GM18499 (cell line): Measurements from ENCODE around the gene TMEM170B.

ENCODE experiments used
- ATAC-seq: cut with Tn5 transposase; IDR thresholded peaks from one replicate; pipeline ENCODE4 v1.9.1; 2021; ENCODE audit warnings: moderate number of reproducible peaks; ENCODE audit not compliant: insufficient read depth, unreplicated experiment

Gene TMEM170B

DNA sequence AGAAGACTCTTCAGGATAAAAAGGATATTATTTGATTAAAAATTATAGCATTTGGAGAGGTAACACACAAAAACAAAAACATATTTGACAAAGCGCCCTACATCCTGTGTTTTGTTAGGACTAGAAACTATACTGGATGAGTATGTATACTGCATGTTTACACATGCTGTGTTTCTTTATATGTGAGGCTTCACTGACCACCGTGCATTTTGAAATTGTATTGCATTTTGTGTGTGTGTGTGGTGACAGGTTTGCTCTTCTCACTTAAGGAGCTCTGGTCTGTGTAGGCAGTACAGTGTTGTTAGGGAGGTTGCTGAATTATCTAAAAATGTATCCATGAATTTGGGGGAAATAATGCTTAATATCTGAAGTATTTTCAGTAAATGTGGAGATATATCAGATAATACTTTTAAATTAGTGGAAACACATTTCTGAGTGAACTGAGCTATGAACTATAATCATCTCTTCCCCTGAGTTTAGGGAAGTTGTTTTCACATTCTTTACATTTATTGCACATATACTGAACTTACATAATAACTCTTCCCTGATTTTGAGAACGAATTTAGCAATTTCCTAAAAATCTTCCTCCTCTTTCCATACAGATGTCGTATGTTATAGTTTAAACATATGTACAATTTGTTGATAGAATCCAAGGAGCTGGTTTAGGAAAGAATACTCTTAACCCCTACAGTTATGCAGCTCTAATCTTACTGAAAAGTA lies 43.3 kb downstream of the TMEM170B start:
- ATAC-seq, result no peak

DNA sequence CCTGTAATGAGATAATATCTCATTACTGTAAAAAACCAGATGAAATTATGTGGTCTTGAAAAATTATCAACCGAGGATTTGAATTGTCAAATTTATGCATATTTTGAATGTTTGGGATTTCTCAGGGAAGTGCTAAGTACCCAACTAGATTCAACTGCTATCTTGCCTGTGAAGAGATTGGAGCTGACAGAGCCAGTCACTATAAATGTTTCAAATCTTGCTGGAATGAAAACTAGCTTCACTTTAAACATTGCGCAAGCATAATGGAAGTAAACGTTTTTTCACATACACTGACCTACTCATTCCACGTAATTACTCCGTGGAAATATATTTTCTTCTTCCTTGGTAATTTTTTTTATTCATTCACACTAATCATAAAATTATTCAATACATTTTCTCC lies 46.7 kb downstream of the TMEM170B start:
- ATAC-seq, result no peak

DNA sequence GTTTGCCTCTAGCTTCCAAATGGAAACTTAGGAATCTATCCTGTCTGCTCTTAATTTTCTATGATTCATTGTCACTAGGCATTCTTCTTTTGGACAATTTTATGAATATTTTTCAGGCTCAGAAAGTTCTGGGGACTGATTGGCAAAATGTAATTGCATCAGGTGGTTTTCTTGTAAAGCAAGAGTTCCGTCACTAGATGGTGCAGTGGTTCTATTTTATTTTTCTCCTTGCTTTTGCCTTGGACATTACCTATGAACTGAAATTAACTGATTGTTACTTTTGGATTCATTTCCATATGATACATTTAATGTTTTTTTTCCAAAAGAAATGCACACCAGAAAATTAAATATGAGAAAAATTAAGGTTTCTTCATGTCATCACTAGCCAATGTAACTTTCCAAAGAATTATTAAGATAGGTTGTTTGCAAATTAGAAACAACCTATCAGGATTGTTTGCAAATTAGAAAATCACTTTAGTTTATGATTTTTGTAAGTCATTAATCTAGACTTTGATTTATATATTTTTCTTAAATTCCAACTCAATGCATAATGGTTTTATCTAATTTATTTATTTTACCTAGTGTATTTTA lies 48.0 kb downstream of the TMEM170B start:
- no peak for ATAC-seq

DNA sequence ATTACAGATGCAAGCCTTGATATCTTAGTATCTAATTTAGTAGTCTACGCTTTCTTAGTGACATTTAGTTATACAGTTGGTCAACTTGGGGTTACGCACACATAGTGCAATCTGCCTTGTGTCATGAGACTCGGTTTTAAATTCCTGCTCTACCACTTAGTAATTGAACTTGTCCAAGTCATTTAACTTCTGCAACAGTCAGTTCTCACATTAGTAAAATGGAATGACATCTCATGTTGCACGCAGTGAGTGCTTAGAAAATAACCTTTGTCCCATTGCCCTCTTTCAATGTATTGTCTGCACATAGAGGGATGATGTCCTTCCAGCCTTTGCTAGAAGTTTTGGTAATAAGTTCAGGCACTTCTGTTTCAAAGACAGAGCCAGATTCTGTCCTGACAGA lies 48.6 kb downstream of the TMEM170B start:
- ATAC-seq, result no peak

DNA sequence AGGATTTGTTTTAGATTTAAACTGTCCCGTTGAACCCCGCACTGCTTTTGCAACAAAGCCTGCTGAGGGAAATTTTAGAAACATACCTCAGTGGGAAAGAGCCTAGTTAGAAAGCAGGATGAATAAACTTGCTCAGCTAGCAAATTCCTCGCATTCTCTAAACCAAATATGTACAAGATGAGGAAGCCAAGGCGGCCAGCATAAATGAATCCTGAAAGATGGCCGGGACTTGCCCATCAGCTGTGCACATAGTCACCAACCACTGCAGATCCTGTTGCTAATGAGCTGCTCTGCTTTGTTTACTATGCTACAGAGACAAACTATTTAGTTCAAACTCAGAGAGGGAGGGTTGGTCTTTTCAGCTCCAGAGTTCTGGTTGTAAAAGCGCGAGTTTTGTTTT lies 49.0 kb downstream of the TMEM170B start:
- ATAC-seq, result no peak

DNA sequence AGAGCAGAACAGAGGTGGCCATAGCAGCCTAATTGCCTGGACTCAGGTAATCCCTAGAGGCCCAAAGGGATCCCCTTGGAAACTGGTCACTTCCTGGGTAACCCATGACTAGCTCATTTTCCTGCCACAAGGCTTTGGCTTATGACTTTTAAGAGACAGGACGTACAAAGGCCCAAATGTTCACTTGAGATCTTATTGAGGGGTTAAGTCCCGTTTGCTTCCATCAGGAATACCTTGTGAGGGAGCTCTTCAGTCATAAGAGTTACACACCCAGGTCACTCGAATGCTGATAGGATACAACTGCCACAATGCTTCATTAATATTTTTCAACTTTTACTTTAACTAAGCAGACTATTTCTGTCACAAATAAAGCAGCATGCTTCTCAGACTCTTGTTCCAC lies 51.7 kb downstream of the TMEM170B start:
- ATAC-seq, result no peak

DNA sequence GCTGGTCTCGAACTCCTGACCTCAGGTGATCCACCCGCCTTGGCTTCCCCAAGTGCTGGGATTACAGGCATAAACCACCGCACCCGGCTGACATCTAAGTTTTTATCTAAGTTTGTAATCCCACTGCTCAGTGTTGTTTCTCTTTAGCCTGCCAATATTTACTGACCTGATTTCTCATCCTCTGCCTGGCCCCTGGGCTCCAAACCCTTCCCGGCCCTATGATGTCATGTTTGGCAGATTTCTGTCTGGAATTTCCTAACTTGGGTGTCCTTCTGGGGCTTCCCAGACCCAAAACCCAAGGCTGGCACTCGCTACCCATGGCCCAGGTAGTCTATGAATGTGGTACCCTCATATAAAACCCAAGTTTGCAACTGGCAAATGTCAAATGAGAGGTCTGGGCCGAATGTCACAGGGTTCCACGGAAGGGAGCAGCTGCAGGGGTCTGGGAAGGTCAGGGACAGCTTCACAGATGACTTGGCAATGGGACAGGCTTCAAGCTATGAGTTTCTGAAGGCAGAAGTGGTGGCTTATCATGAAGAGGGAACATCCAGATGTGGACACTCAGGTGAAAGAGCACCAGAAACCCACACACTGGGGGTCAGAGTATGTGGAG lies 54.9 kb downstream of the TMEM170B start:
- no peak for ATAC-seq

DNA sequence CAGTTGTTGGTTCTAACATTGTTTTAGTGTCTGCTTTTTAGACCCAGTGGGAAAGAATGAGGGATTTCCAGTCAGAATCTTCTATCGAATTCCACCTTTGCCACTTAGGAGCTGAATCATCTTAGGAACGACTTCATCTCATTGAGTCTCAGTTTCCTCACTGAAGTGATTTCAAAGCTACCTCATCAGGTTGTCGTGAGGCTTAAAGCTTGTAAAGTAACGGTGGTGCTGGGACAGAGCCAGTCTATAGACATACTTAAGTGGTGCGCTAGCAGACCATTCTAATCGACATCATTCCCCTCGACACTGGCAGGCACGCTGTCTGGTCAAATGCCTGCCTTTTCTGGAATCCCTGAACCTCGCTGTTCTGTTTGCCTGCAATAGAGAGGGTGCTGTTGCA lies 55.5 kb downstream of the TMEM170B start:
- no peak for ATAC-seq

DNA sequence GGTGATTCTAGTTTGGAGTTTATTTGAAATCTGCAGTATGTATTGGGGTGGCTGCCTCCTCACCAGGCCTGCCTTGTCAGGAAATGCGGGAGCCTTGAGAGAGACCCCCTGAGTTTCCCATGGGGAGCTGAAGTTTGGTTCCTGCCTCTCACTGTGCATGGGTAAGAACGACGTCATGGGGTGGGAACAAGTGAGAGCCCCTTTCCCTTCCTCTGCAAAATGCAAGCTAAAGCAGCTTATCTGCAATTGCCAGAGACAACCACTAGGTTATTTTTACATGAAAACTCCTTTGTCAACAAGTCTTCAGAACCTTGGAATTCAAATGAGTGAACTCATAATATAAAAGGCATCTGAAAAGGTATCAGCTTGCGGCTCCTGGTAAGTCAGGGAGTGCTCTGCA lies 58.4 kb downstream of the TMEM170B start:
- no peak for ATAC-seq

DNA sequence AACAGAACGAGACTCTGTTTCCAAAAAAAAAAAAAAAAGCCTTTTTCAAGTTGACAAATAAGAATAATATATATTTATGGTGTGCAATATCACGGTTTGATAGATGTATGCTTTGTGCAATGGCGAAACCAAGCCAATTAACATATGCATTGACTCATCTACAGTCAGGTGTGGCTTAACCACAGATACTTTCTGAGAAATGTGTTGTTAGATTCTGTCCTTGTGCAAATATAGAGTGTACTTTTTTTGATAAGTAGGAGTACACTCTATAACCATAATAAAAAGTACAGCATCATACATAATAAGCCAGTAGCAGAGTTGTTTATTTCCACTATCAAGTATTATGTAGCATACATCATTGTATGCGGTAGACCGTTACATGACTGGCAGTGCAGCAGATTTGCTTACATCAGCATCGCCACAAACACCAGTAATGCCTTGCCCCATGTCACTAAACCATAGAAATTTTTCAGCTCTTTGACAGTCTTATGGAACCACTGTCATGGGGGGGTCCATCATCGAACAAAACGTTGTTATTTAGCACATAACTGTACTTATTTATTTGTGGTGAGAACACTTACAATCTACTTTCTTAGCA lies 59.2 kb downstream of the TMEM170B start:
- ATAC-seq, result no peak

DNA sequence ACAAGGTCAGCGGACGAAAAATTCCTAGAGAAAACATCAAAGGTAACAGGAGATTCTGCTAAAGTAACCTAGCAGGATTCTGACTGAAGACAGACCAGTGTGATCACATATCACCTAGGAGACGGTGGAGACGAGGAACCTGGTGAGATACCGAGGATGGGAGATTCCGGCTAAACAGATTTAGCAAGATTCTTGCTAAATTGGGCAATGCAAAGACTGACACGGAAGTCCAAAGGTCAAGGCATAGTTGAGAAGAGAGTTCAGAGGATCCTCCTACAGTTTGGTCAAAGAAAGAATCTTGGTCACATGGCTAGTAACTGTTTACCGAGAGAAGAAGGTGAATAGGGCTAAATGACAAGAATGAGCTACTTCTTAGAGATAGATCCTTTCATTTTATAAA lies 61.1 kb downstream of the TMEM170B start:
- ATAC-seq, result no peak

DNA sequence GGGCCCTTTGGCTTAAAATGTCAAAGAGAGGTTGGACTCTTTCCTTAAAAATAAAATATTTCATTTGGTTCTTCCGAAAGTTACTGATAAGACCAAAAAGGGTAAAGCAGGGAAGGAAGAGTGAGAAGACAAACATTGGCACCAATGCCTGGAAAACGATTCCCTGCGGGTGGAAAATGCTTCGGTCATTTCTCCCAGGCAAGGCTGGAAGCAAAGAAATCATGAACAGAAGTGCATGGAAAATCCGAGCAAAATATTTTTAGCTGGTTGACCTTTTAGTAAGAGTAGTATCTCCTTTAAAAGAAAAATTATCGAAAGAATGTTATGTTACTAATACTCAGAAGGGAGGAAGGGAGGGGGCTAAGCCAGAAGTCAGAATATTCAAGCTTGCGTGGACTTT lies 62.7 kb downstream of the TMEM170B start:
- no peak for ATAC-seq

DNA sequence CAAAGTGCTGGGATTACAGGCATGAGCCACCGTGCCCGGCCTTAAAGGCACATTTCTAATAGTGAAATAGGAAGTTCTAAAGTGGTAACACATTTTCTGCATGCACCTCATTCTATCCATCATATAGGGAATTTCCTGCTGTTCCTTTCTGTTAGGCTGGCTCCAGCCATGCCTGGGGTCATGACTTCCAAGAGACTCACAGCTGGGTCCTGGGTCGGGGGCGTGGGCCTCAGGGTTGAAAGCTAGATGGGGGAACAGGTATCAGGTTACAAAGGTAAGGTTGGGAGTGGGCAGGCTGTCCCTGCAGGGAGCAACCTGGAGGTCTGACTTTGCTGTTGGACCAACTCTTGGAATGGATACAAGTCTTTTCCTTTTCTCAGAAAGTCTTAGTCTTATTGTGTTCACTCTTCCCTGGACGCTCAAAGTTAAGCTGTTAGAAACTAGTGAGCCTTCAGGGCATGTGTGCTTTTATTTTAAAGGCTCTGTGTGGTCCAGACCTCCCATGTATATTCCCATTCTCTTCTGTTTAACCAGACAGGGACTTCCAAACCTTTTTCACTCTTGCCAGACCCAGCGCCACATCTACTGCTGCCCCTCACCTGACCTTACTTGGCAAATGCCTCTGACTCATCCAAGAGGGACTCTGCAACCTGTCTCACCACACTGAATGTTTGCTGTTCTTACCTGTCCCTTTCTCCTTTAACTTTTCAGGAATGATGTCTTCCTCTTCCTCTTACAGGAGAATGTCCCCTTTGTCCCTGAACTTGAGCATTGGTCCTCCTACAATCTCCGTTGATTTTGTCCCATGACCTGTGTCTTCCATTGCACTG lies 64.4 kb downstream of the TMEM170B start:
- ATAC-seq, result no peak

DNA sequence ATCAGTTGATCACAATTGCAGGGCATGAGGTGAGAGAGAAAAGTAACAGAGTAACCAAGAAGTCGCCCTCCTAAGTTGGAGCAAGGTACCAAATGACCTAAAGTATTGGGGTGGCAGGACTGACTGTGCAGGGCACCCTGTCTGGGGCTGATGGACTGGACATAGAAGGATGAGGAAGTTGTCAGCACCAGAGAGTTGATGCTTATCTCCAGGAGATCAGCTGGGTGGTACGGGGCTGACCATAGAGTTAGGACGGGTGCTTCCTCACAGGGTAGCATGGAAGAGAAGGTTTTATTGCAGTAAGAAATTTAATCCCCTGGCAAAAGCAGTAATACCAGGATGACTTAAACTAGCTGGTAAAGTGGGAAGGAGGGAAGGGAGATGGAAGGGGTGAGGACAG lies 66.7 kb downstream of the TMEM170B start:
- ATAC-seq, result no peak

DNA sequence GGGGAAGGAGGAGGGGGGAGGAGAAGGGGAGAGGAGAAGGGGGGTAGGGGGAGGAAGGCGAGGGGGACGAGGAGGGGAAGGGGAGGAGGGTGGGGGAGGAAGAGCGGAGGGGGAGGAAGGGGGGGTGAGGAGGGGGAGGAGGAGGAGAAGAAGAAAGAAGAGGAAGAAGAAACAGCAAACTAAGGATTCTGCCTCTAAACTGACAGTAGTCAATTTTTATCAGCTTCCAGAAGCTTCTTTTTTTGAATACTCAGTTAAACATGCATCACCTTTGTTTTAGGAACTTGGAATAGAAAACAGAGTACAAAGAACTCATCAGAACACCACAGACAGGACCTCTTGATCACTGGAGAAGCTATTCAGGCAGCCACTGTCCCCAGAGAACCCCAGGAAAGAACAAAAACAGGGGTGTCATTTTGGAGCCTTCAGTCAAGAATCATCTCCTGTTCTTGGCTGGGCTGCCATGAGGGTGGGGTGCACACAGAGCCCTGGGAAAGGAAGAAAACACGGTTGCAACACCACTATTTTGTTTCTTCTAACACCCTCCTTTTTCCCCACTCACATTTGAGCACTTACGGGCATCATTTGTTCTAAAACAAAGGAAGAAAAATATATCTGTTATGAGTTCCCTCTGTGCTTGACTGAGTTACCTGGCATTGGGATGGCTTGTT lies 67.4 kb downstream of the TMEM170B start:
- ATAC-seq, result no peak

DNA sequence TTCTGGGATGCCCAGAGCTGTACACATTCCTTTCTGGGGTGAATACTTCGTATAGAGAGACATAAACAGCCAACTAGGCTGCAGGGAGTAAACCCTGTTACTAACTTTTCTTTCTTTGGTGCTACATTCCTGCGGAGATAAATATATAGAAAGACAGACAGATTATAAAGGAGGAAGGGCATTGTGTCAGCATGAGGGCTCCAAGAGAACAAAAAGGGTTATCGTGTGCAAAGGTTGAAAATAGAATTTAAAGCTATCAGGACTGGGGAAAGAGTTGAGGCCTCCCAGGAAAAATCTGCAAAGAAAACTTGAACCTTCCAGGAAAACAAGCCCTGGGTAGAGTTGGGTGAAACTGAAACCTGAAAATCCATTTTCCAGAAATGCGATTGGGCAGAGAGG lies 68.0 kb downstream of the TMEM170B start:
- ATAC-seq, result no peak

DNA sequence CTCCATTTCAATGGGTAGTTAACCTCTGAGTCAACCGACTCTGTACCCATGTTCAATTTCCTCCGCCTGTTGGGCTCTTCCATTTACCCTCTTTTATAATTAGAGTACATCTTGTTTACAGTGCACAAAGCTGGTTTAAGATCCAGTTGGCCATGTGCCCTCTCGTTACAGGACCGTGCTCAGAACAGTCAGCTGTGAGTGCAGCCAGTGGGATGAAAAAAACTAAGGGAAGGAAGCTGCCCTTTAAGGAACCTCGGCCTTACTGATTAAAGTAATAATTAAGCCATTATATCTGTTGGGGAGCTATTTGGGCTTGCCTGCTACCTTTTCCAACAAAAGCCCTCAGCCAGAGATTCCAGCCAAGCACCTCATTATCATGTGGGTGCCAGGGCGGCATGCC lies 68.8 kb downstream of the TMEM170B start:
- no peak for ATAC-seq

DNA sequence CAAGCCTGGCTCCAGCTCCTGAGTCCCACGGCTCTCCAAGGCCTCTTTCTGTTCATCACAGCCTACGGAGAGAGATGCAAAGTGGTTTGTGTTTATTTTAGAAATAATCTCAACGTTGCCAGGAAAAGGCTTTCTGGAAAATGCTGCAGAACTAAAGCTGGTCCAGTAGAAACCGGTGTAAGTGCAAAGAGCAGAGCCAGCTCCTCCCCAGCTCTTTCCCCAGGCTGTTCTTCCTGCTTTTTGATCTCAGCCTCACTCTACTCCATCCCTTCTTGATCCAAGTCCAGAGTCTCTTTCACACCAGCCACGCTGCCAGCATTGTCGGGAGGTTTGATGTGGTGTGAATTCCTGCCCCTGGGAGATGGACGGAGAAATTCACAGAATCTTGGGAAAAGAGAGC lies 69.8 kb downstream of the TMEM170B start:
- ATAC-seq, result no peak

DNA sequence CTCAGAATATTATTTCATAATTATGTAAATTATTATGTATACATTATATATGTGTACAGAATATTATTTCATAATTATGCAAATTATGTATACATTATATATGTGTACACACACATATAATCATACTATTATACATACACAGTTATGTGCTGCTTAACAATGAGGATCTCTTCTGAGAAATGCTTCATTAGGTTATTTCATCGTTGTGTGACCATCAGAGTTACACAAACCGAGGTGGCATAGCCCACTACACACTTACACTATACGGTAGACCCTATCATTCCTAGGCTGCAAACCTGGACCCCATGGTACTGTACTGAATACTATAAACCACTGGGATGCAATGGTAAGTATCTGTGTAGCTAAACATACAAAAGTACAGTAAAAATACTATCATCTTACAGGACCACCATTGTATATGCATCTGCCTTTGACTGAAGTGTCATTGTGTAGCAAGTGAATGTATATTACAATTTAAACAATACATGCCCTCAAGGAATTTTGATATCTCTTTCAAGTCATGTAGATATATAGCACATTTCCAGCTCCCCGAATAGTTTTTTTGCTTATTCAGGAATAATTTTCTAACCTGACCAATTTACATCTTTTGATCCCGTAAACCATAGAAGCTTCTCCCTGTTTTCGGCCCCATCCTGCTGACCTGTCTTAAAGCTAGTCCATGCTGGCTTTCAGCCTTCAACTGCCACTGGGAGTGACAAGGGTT lies 71.2 kb downstream of the TMEM170B start:
- no peak for ATAC-seq
